HG03354 (cell line): ENCODE data around the gene PNPLA1.

Experiments
- ATAC-seq: cut with Tn5 transposase; IDR thresholded peaks from one replicate; pipeline ENCODE4 v1.9.1; 2021; ENCODE audit warnings: mild to moderate bottlenecking; ENCODE audit not compliant: unreplicated experiment, poor library complexity, severe bottlenecking

PNPLA1 gene

GRCh38 chr6:36349240-36349639 lies 79.4 kb downstream of the PNPLA1 start:
- no peak for ATAC-seq

- ATAC-seq, result no peak
Observed at GRCh38 chr6:36350082-36350481, 80.2 kb downstream of the PNPLA1 start.

GRCh38 chr6:36350681-36351571 lies 81.1 kb downstream of the PNPLA1 start:
- ATAC-seq, result no peak

- ATAC-seq, result no peak
Observed at GRCh38 chr6:36352477-36353157, 82.8 kb downstream of the PNPLA1 start.

DNA sequence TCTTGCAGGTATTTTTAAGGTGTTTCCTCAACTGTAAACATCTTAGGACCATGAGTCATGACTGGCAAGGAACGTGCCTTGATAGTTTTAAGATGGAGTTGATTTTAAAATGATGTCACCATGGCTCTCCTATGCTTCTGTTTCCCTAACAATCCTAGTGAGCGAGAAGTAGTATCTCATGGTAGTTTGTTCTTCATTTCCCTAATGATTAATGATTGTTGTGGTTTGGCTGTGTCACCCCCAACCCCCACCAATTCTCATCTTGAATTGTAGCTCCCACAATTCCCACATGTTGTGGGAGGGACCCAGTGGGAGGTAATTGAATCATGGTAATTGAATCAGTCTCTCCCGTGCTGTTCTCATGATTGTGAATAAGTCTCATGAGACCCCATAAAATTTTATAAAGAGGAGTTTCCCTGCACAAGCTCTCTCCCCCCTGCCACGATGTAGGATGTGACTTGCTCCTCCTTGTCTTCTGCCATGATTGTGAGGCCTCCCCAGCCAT lies 83.6 kb downstream of the PNPLA1 start:
- ATAC-seq, result no peak

- ATAC-seq, result no peak
Observed at GRCh38 chr6:36355819-36356218, 86.0 kb downstream of the PNPLA1 start.

GRCh38 chr6:36357872-36358225 lies 88.0 kb downstream of the PNPLA1 start:
- ATAC-seq, result no peak
